GM12801 (cell line): ENCODE results near the gene RUSC1.

Source experiments
- TF ChIP-seq, protein P1 (sequence below): IDR thresholded peaks from one replicate; pipeline ENCODE4 v1.5.1; 2011; ENCODE audit warnings: control low read depth; ENCODE audit not compliant: insufficient read length; ENCODE audit errors: extremely low read depth

The RUSC1 gene

DNA sequence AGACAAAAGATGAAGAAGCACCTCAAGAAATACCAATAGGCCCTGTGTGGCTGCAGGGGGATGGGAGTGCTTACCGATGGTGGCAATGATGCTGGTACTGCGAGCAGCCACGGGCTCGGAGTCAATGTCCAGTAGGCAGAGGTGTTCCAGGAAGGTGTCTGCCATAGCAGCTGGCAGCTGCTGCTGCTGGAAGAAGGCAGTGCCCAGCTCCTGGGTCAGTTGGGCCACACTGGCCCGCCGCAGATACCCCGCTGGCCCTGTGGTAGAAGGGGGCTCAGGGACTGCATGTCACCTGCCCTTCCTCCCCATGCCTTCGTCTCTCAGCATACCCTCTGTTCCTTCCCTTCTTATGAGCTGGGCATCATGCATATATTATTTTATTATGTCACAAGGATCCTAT is 20.7 kb upstream of the RUSC1 start:
- TF ChIP-seq, protein P1, sequence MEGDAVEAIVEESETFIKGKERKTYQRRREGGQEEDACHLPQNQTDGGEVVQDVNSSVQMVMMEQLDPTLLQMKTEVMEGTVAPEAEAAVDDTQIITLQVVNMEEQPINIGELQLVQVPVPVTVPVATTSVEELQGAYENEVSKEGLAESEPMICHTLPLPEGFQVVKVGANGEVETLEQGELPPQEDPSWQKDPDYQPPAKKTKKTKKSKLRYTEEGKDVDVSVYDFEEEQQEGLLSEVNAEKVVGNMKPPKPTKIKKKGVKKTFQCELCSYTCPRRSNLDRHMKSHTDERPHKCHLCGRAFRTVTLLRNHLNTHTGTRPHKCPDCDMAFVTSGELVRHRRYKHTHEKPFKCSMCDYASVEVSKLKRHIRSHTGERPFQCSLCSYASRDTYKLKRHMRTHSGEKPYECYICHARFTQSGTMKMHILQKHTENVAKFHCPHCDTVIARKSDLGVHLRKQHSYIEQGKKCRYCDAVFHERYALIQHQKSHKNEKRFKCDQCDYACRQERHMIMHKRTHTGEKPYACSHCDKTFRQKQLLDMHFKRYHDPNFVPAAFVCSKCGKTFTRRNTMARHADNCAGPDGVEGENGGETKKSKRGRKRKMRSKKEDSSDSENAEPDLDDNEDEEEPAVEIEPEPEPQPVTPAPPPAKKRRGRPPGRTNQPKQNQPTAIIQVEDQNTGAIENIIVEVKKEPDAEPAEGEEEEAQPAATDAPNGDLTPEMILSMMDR, result no peak

DNA sequence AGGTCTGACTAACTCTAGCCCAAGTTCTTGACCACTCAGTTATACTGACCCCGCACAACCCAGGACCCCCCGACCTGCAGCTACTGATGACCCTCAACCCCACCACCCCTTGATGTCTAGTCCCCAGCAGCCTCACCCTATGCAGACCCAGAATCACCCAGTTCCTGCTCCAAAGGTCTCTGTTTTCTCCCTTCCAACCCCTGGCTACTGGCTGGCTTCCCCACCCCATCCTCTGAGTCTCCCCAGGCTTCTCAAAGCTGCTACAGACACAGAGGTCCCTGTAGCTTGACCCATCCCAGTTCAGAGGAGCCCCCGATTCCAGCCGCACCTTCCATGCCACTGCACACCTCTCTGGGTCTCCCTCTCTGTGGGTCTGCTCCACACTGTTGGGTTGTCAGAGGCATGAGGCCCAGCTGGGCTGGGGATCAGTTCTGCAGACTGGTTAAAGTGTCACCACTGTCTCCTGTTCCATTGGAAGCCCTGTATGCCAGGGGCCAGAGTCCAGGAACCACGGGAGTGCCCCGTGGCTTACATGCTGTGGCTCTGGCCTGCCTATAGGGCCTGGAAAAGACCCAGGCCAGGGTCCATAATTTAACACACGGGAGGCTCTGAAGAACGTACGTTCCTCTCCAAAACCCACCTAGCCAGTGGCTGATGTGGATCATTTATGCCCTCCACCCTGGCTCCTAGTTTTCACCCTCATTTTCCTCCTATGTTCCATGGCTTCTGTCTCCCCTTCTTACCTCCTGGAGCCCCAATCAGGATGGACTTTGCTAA is 20.0 kb upstream of the RUSC1 start:
- TF ChIP-seq, protein P1, result no peak

DNA sequence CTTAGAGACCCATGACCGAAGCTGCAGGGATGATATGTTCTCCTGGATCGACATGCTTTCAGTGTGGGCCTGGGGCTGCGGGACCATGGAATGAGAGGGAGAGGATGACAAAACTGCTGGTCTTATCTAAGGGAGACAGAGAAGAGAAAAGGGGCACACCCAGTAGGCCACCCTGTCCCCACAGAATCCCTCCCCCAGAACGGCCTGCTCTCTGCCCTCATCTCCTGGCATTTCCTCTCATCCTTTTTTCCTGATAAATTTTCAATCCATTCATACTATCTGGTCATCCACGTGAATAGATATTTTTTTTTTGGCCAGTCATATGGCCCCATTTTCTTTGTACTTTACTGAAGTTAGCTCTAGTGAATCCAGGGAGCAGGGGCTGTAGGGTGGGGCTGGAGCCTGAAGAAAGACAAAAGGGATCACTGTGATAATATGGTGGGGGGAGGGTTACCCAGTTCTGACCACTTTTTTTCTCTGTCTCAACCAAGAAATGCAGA is 19.3 kb upstream of the RUSC1 start, which contains the start of gene PKLR:
Gene PKLR, minus strand, starts transcription at position 97 of the 500 bp plus-strand sequence. Its CDS starts 43 bp downstream, at position 54.
- TF ChIP-seq, protein P1, result no peak

DNA sequence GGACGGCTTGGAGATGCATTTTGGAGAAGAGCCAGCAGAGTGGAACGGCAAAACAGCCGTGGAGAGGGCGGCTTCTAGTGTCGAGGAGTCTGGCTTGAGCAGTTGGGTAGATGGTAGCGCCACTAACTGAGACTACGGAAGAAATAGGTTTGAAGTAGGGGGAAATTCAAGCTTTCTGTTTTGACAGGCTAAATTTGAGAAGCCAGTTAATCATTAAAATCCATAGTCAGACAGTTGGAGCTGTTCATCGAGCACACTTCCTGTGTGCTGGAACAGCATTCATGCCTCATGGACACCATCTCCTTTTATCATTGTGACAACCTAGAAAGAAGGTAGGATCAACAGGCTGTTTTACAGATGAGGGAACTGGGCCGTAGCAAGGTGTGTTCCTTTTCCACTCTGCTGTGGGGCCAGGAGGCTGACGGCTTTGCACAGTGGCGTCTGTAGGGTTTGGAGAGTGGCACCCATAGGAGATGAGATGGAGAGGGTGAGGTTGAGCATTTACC is 16.1 kb upstream of the RUSC1 start:
- TF ChIP-seq, protein P1, result no peak

DNA sequence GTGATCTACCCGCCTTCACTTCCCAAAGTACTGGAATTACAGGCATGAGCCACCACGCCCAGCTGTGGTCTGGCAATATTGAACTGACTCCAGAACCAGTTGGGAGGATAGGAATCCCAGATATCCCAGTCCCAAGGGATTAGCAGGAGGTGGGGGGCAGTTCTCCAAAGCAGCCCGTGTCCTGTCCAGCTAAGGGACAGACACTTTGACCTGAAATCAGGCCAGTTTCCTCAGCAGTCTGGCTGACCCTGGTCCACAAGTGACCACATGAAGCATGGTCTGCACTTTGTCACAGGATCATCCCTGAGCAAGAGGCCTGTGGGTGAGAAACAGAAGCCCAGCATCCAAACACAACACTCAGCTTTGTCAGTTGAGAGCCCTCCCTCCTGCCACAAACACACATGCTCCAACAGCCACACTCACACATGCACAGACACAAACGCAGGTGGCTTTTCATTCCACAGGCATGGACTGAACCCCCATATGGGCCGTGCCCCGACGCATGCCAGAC is 14.8 kb upstream of the RUSC1 start:
- TF ChIP-seq, protein P1, result no peak

DNA sequence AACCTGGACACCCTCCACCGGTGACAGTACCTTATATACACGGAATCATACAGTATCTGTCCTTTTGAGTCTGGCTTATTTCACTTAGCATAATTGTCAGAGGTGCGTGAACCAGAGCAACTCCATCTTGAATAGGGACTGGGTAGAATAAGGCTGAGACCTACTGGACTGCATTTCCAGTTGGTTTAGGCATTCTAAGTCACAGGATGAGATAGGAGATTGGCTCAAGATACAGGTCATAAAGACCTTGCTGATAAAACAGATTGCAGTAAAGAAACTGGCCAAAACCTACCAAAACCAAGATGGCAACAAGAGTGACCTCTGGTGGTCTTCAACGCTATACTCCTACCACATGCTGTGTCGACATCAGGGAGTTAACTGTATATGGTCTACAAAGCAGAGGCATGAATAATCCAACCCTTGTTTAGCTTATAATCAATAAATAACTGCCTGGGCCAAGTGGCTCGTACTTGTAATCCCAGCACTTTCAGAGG is 13.4 kb upstream of the RUSC1 start:
- TF ChIP-seq, protein P1, result no peak

DNA sequence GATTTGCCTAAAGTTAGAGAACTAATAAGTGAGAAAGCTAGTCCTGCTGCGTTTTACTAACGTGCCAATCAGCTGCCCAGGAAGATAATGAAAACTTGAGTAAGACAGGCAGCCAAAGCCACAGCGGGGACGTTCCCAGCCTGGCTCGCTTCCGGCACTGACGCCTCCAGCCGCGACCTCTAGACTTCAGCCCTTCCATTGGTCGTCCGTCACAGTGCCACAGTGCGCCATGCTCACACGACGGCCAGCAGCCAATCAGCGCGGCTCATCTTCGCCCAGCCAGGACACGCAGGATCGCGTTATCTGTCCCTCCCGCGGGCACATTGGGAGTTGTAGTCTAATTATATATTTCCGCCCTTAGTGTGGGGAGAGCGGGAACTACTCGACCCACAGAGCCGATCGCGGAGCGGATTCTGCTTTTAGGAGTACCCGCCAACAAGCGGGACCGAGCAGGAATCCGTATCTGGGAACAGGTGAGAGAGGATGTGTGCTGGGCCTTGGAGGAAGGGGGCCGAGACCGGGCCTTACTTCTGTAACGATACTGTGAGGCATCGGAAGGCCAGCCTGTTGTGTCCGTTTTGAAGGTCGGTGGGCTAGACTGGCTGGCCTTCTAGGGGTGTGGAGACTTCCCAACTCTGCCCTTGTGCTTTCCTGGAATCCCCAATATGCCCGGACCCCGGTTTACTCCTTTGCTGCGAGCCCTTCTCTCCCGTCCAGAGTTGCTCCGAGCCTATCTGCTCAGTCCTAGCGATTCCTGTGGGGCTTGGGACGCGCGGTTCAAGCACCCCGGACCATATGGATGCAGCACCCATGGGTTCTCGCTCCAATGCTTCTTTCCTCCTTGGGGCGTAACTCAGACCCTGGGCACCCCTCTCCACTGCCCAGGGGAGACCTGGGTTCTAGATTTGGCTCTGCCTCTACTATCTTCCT is 11.9 kb upstream of the RUSC1 start, which contains the start of gene FDPS:
Gene FDPS, plus strand, starts transcription at position 374 of the 930 bp plus-strand sequence. CDS start 924 bp downstream, outside the sequence.
- TF ChIP-seq, protein P1, result no peak
